ENCODE results near the gene BICRA.

DNA sequence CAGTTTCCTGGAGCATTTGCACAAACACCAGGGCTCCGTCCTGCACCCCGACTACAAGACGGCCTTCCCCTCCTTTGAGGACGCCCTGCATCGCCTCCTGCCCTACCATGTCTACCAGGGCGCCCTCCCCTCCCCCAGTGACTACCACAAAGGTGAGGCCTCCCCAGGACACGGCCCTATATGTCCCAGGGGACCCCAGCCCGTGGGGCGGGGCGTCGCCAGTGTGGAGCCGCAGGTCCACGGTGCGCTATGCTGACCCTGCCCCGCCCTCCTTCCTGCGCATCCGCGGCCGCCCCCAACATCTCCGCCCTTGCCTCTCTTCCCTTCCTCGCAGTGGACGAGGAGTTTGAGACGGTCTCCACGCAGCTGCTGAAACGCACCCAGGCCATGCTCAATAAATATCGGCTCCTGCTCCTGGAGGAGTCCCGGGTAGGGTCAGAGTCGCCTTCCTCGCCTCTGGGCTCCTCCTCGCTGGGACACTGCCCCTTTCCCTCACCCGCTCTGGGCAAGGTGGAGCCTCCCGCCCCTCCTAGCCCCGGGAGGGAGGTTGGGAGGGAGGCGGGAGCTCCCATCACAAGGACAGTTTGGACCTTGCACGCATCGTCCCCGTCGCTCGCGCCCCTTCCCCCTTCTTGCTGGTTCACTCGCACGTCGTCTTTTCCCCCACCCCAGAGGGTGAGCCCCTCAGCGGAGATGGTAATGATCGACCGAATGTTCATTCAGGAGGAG lies 89.9 kb downstream of the BICRA start:
- TF ChIP-seq, protein P1, sequence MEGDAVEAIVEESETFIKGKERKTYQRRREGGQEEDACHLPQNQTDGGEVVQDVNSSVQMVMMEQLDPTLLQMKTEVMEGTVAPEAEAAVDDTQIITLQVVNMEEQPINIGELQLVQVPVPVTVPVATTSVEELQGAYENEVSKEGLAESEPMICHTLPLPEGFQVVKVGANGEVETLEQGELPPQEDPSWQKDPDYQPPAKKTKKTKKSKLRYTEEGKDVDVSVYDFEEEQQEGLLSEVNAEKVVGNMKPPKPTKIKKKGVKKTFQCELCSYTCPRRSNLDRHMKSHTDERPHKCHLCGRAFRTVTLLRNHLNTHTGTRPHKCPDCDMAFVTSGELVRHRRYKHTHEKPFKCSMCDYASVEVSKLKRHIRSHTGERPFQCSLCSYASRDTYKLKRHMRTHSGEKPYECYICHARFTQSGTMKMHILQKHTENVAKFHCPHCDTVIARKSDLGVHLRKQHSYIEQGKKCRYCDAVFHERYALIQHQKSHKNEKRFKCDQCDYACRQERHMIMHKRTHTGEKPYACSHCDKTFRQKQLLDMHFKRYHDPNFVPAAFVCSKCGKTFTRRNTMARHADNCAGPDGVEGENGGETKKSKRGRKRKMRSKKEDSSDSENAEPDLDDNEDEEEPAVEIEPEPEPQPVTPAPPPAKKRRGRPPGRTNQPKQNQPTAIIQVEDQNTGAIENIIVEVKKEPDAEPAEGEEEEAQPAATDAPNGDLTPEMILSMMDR (IDR thresholded peaks at IDR 0.05), result no peak
- TF ChIP-seq EZH2 (IDR thresholded peaks at IDR 0.05; ENCODE audit: borderline replicate concordance, insufficient read depth, low read depth, low read length, poor library complexity, severe bottlenecking), result no peak
